HG02973 (cell line): ENCODE measurements around the gene RFNG.
A peak's percentile ranks its signal among the peaks of the same experiment; 100 is the strongest.

Experiments used
- ATAC-seq: cut with Tn5 transposase; IDR thresholded peaks from one replicate; pipeline ENCODE4 v1.9.1; 2021; ENCODE audit warnings: moderate library complexity; ENCODE audit not compliant: unreplicated experiment

The RFNG gene

DNA sequence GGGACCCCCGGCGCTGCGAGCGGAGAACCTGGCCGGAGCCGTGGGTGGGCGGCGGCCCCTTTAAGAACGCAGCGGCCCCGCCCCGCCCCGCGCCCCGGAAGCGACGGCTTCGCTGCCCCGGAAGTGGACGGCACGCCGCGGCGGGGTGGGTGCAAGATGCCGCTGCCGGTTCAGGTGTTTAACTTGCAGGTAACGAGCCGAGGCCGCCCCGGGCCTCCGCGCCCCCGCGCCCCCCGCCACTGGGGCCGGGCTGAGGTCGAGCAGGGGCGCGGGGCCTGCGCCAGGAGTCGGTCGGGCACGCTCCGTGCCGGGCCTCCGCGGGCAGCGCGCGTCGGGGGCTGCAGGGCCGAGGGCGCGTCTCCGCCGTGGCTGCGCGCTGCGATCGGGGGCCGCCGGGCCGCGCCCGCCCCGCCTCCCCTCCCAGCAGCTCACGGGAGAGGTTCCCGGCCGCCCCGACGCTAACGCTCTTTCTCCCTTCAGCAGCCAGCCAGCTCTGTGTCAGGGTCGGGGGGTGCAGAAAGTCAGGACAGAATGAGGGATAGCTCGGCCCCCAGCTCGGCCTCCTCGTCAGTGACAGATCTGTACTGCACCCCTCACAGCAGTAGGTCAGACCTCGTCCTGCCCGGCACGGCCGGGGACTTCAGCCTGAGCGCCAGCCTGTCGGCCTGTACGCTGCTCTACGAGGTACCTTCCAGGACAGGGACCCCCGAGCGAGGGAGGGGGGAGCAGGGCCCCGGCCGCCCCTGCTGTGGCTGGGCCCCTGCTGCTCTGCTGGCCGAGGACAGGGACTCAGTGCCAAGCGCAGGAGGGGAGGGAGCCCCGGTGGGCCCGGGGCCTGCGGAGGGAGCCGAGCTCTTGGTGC, at the start of gene RFNG, which contains the start of gene GPS1:
RFNG (minus strand) TSS at position 36 of the 862 bp plus-strand sequence. CDS start 45 bp downstream, outside the sequence.
GPS1 (plus strand) TSS at position 123 of the 862 bp plus-strand sequence; CDS start at position 157, 34 bp downstream.
- no peak for ATAC-seq

- ATAC-seq, result no peak
Measured at GRCh38 chr17:82101301-82101715, 49.7 kb upstream of the RFNG start.

GRCh38 chr17:82100502-82101298, 49.1 kb upstream of the RFNG start:
- ATAC-seq, result no peak

DNA sequence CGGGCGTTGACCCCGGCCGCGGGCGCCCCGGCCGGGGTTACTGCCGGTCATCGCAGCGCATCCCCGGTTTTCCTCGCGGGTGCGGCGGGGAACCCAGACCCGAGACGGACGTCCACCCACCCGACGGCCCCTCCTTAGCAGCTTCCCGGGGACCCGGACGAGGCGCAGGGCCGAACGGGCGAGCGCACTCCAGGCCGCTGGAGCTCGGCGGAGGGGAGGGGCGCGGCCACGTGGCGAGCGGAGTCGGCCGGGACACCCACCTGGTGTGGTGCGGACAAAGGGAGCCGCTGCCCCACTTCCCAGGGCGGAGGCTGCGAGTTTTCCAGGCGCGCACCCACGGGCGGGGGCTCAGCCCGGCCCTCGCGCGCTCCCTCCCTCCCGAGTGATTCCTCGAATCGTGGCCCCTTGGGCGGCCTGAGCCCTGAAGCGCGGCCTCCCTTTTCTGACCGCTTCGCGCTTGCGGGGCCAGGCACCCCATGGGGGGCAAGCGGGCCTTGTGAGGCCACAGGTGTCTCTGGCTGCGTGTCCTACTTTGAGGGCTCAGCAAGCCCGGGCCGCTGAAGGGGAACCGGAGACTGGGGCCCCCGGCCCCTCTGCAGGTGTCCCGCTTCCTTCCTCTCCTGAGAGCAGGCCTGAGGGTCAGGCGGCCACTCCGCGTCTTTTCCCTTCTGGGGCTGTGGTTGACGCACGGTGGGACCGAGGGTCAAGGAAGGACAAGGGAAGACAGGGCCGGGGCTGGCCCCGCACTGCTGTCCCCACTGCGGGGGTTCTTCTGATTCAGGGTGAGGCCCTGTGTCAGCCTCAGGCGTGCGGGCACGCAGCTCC, 47.5 kb upstream of the RFNG start:
- ATAC-seq, result no peak

DNA sequence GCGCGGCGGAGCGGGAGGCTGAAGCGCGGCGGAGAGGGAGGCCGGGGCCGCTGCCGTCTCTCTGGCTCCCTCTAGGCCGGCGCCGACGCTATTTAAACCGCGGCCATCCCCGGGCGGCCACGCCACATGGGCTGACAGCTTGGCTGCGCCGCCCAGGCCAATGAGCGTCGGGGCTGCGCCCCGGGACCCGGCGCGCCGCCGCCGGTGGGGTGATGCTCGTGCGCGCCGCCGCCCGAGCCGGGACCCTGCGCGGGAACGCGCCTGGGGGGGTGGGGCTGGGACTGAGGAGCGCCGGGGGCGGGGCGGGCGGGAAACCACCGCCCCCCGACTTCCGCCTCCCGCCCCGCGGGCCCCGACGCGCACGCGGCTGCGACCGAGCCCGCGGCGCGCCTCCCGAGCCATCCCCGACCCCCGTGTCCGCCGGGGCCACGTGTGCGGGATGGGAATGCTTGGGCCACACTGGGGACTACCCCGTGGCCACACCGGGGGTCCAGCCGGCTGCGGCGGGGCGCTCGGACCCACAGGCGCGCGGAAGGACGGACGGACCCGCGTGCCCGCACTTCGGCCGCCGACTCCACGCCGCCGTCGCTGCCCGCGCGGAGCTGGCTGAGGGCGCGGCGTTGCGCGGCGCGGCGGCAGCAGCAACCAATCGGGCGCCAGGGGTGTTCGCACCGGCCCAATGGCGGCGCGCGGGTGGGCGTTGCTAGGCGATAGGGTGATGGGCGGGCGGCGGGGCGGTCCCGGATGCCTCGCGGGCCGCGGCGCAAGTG, 46.7 kb upstream of the RFNG start, which contains the start of gene FASN:
FASN (minus strand) TSS at position 68 of the 770 bp plus-strand sequence. CDS start 1,791 bp downstream, outside the sequence.
- ATAC-seq, result peak; percentile 61

- no peak for ATAC-seq
Measured at GRCh38 chr17:82097919-82098168, 46.2 kb upstream of the RFNG start.

GRCh38 chr17:82097184-82097918, 45.7 kb upstream of the RFNG start:
- no peak for ATAC-seq

DNA sequence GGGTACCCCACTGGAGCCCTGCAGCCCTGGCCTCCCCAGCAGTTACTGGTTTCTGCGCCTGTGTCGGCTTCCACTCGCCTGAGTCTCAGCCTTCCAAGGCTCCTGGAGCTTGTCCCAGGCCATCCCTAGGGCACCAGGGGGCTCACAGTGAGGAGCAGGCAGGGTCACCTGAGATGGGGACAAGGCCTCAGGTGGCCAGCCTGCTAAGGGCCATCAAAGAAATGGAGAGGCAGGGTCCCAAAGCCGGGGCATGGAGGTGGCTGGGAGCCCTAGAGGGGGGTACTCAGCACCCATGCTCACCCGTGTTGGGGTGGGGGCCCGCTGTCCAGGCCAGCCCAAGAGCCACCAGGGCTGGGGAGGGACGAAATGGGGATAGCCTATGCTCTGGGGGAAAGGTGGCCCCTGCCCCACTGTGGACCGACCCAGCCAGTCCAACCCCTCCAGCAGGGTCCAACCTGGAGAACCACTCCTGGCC, 45.1 kb upstream of the RFNG start:
- ATAC-seq, result no peak

DNA sequence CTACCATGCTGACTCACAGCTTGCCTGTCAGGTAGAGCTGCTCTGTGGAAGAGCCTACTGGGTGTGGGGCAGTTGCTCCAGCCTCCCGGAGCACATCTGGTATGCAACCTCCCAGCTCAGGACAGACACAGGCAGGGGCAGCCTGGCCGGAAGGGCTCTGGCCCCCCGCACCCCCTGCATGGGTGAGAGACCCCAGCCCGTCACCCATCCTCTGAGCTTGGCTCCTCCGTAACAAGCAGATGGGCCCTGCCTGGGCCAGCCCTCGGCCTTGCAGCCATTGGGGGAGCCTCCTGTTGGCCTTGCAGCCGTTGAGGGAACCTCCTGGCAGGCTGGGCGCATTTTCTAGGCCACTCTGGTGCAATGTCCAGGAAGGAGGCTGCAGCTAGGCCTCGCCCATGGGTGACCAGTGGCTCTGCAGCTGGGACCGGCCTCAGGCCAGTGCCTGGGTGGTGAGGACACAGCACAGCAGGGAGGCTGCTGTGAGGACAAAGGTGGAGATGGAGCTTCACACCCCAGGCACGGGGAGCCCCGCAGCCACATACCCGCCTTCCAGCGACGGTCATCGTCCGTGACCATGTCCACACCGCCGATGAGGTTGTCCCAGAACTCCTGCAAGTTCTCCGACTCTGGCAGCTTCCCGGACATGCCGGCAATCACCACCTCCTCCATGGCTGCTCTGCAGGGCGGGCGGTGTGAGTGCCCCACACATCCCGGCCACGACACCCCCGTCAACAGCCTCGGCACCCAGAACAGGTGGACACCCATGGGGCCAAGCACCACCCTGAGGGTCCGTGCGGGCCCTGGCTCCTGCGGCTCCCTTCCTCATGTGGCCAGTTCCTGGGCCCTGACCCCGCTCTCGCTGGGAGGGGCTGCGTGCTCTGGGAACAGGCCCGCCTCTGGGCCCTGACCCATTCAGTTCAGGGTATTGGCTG, 44.4 kb upstream of the RFNG start:
- no peak for ATAC-seq

DNA sequence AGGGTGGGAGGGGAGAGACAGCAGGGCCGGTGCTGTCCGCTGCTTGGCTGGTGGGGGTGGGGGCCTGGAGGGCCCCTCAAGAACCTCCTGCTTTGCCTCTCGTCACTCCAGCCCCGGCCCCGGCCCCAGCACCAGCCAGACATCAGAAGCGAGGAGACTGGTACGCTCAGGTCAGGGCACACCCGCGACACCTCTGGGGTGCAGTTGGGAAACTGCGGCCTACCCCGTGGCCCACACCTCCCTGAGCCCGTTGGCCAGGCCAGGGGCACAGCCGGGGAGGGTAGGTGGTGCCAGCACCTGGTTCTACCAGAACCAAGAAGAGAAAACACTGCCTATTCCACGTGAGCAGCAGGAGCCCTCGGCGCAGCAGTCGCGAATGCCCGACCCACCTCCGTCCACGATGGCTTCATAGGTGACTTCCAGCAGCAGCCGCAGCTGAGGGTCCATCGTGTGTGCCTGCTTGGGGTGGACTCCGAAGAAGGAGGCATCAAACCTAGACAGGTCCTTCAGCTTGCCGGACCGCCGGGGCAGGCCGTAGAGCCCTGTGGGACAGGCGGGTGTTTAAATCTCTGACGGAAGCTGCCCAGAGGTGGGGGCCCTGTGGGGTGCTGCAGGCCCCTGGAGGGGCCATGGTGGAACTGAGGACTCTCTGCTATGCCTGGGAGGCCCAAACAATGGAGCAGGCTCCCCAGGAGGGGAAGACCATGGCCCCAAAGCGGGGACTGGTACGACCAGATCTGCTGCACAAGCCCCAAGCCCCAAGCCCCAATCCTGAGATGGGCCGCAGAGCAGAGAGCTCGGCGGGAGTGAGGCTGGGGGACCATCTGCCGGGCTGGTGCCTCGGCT, 43.5 kb upstream of the RFNG start:
- no peak for ATAC-seq

- no peak for ATAC-seq
Measured at GRCh38 chr17:82092995-82093751, 41.6 kb upstream of the RFNG start.

GRCh38 chr17:82092628-82092994, 41.0 kb upstream of the RFNG start:
- no peak for ATAC-seq

GRCh38 chr17:82092094-82092586, 40.5 kb upstream of the RFNG start:
- no peak for ATAC-seq

GRCh38 chr17:82091264-82092066, 39.9 kb upstream of the RFNG start:
- ATAC-seq, result no peak

GRCh38 chr17:82090549-82091263, 39.1 kb upstream of the RFNG start:
- ATAC-seq, result no peak
